ENCODE measurements around the gene BAD. TPM values are rescaled to one million over a fixed set of nuclear protein-coding genes. Genes with fewer than 3 reads are reported as not detected.

Gene BAD
- total and polyA plus RNA-seq, 2 donors (not counting 1 experiment from before 2014, with no cell fraction given), result 24.0 to 39.1 TPM

DNA sequence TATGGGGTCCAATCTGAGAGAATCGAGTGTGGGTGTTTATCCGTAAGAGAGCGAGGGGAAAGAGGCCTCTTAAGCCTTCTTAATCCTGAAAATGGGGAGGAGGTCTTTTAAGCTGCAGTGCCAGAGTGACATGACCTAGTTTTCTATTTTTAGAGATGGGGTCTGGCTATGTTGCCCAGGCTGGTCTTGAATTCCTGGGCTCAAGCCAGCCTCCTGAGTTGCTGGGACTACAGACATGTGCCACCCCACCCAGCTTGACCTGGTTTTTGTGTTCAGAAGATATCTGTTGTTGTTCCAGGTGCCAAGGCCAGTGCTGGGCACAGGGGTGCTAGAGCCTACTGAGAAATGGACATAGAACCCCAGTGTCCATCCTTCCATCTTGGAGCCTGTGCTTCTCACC, 1.4 kb downstream of the BAD start:
- Histone ChIP-seq H3K27me3 (replicated peaks in 1 of 4; ENCODE audit: control extremely low read depth in 1 of 4, control insufficient read depth in 3 of 4, insufficient read depth in 4 of 4, low read length in 3 of 4) (no peaks in the 10 kb centered on the region), H3K79me2 (ENCODE audit: control insufficient read depth, insufficient read depth, low read length) (peaks cover 34% of the 10 kb centered on the region), H2AFZ (ENCODE audit: insufficient read depth, low read depth, low read length, poor library complexity, severe bottlenecking) (no peak overlapping the region), H3K4me3 (ENCODE audit: control extremely low read depth in 1 of 5, extremely low read depth in 1 of 5, insufficient read depth in 1 of 5, low read depth in 2 of 5, low read length in 4 of 5) (no peak overlapping the region), H3K36me3 (replicated peaks in 1 of 2; ENCODE audit: control extremely low read depth in 1 of 2, control insufficient read depth in 1 of 2, extremely low read depth in 1 of 2, insufficient read depth in 2 of 2, low read length in 1 of 2) (peaks cover 0 to 13% of the 10 kb centered on the region in 2 experiments), H3K4me1 (ENCODE audit: control insufficient read depth in 2 of 2, insufficient read depth in 2 of 2, low read length in 2 of 2) (peaks cover 13 to 18% of the 10 kb centered on the region in 2 donors), H3K9ac (ENCODE audit: low read length) (no peak overlapping the region), H3K9me3 (ENCODE audit: control extremely low read depth in 1 of 3, control insufficient read depth in 2 of 3, insufficient read depth in 1 of 3, low read length in 2 of 3) (no peaks in the 10 kb centered on the region), H4K20me1 (ENCODE audit: control insufficient read depth, insufficient read depth, low read length, poor library complexity, severe bottlenecking) (peaks cover 10% of the 10 kb centered on the region), H3K4me2 (replicated peaks; ENCODE audit: low read depth, low read length, poor library complexity, severe bottlenecking) (no peak overlapping the region), H3K27ac (ENCODE audit: low read length in 2 of 2) (no peak overlapping the region)
- ATAC-seq (ENCODE audit: low read depth) (no peak), DNase-seq (no peak)
- Mint-ChIP-seq H3K27ac (no peak overlapping the region), H3K27me3 (no peaks in the 10 kb centered on the region), H3K9me3 (ENCODE audit: insufficient read depth) (no peaks in the 10 kb centered on the region), H3K4me1 (peaks cover 20% of the 10 kb centered on the region), H3K4me3 (peak overlapping the region; percentile 90)
- CTCF ChIA-PET, result interaction anchor here (1.0 to 4.6 kb wide), 5 partner anchors 12 to 87 kb away, joined by 3 to 33 read pairs (median 14); partner anchors contain the start of gene CATSPERZ
- POLR2A ChIA-PET, result interaction anchor here (5.7 kb wide), 1 partner anchor 13 kb away, joined by 67 read pairs; no protein-coding TSS in a partner anchor
- no CpG with 5 or more reads among the region's 3 CpGs for WGBS (ENCODE audit: insufficient coverage)
- intact Hi-C loops (cut with micrococcal nuclease), result no loop called here
- TF ChIP-seq EZH2 (IDR thresholded peaks at IDR 0.05; ENCODE audit: borderline replicate concordance, insufficient read depth, low read depth, low read length, poor library complexity, severe bottlenecking), result no peak
- TF ChIP-seq, protein P1, sequence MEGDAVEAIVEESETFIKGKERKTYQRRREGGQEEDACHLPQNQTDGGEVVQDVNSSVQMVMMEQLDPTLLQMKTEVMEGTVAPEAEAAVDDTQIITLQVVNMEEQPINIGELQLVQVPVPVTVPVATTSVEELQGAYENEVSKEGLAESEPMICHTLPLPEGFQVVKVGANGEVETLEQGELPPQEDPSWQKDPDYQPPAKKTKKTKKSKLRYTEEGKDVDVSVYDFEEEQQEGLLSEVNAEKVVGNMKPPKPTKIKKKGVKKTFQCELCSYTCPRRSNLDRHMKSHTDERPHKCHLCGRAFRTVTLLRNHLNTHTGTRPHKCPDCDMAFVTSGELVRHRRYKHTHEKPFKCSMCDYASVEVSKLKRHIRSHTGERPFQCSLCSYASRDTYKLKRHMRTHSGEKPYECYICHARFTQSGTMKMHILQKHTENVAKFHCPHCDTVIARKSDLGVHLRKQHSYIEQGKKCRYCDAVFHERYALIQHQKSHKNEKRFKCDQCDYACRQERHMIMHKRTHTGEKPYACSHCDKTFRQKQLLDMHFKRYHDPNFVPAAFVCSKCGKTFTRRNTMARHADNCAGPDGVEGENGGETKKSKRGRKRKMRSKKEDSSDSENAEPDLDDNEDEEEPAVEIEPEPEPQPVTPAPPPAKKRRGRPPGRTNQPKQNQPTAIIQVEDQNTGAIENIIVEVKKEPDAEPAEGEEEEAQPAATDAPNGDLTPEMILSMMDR (IDR thresholded peaks at IDR 0.05), result no peak

DNA sequence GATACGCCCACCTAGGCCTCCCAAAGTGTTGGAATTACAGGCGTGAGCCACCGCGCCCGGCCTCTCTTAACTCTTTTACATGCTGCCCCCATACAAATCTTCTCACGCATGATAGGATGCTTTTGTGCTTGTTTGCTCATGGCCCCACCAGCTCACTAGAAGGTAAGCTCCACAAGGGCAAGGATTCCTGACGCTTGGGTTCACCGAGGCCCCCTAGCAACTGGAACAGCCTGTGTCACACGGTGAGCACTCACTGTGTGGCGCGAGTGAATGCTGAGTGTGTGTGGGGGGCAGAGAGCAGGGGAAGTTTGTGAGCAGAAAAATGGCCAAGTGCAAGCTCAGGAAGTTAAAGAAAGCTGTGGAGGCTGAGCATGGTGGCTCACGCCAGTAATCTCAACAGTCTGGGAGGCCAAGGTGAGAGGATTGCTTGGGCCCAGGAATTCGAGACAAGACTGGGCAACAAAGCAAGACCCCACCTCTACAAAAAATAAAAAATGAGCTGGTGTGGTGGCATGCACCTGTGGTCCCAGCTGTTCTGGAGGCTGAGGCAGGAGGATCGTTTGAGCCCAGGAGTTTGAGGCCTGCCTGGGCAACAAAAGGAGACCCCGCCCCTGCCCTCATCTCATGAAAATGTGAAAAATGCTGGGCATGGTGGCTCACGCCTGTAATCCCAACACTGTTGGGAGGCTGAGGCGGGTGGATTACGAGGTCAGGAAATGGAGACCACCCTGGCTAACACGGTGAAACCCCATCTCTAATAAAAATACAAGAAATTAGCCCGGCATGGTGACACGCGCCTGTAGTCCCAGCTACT, 2.3 kb downstream of the BAD start:
- H3K4me3 Mint-ChIP-seq, result no peak overlapping the region
- no peak overlapping the region for H3K9ac ChIP-seq (ENCODE audit: low read length)

More for the DNA sequence above, 2.3 kb downstream of the BAD start:
- H3K4me3 ChIP-seq (ENCODE audit: control extremely low read depth in 1 of 5, extremely low read depth in 1 of 5, insufficient read depth in 1 of 5, low read depth in 2 of 5, low read length in 4 of 5), result no peak overlapping the region
- H3K27me3 Mint-ChIP-seq, result no peaks in the 10 kb centered on the region
- intact Hi-C loops (cut with micrococcal nuclease), result no loop called here
- no peak overlapping the region for H3K27ac Mint-ChIP-seq
- peaks cover 3% of the 10 kb centered on the region for H4K20me1 ChIP-seq (ENCODE audit: control insufficient read depth, insufficient read depth, low read length, poor library complexity, severe bottlenecking)
- no peak for TF ChIP-seq EZH2 (IDR thresholded peaks at IDR 0.05; ENCODE audit: borderline replicate concordance, insufficient read depth, low read depth, low read length, poor library complexity, severe bottlenecking)
- TF ChIP-seq, protein P1 (IDR thresholded peaks at IDR 0.05), result no peak
- ChIA-PET POLR2A (interaction anchor here (5.7 kb wide), 1 partner anchor 12 kb away, joined by 67 read pairs; no protein-coding TSS in a partner anchor), CTCF (interaction anchor here (1.6 to 4.6 kb wide), 3 partner anchors 11 to 78 kb away, joined by 3 to 33 read pairs (median 8); no protein-coding TSS in a partner anchor)
- peaks cover 34% of the 10 kb centered on the region for H3K79me2 ChIP-seq (ENCODE audit: control insufficient read depth, insufficient read depth, low read length)
- peaks cover 20% of the 10 kb centered on the region for H3K4me1 Mint-ChIP-seq
- H3K4me2 ChIP-seq (replicated peaks; ENCODE audit: low read depth, low read length, poor library complexity, severe bottlenecking), result no peak overlapping the region
- H3K27ac ChIP-seq (ENCODE audit: low read length in 2 of 2), result no peak overlapping the region
- no peak overlapping the region for H2AFZ ChIP-seq (ENCODE audit: insufficient read depth, low read depth, low read length, poor library complexity, severe bottlenecking)
- no peak for DNase-seq
- H3K27me3 ChIP-seq (replicated peaks in 1 of 4; ENCODE audit: control extremely low read depth in 1 of 4, control insufficient read depth in 3 of 4, insufficient read depth in 4 of 4, low read length in 3 of 4), result no peaks in the 10 kb centered on the region
- H3K9me3 ChIP-seq (ENCODE audit: control extremely low read depth in 1 of 3, control insufficient read depth in 2 of 3, insufficient read depth in 1 of 3, low read length in 2 of 3), result no peaks in the 10 kb centered on the region
- 100% methylated on average over 13 of the region's 22 CpGs for WGBS (ENCODE audit: insufficient coverage)
- peaks cover 13 to 18% of the 10 kb centered on the region in 2 donors for H3K4me1 ChIP-seq (ENCODE audit: control insufficient read depth in 2 of 2, insufficient read depth in 2 of 2, low read length in 2 of 2)
- no peaks in the 10 kb centered on the region for H3K9me3 Mint-ChIP-seq (ENCODE audit: insufficient read depth)
- peaks cover 0 to 13% of the 10 kb centered on the region in 2 experiments for H3K36me3 ChIP-seq (replicated peaks in 1 of 2; ENCODE audit: control extremely low read depth in 1 of 2, control insufficient read depth in 1 of 2, extremely low read depth in 1 of 2, insufficient read depth in 2 of 2, low read length in 1 of 2)
- ATAC-seq (ENCODE audit: low read depth), result no peak

Data from B cell (primary cell).